ENCODE measurements around the gene UNC93A.
A peak's percentile ranks its signal among the peaks of the same experiment; 100 is the strongest.
"Not testable (repeated sequence)": the region's sequence is repeated elsewhere in the genome, so short reads cannot be mapped to it uniquely, and the experiment has no call there.

The UNC93A gene

GRCh38 chr6:167270499-167271311 lies 20.4 kb upstream of the UNC93A start:
- no peak for DNase-seq (ENCODE audit: low spot score)

DNA sequence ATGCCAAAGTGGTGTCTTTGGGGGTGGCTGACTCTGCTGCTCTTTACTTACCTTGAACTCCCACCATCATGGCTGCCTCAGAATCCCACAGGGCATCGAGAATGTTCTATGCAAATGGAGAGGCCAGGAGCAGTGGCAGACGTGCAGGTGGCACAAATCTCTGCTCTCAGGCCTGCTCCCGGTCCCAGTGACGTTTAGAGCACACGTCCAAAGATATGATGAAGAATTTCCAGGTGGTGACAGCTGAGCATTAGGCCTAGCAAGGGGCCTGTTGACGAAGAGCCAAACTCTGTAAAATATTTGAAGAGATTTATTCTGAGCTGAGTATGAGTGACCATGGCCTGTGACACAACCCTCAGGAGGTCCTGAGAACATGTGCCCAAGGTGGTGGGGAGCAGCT lies 19.0 kb upstream of the UNC93A start:
- DNase-seq (ENCODE audit: low spot score): no peak

DNA sequence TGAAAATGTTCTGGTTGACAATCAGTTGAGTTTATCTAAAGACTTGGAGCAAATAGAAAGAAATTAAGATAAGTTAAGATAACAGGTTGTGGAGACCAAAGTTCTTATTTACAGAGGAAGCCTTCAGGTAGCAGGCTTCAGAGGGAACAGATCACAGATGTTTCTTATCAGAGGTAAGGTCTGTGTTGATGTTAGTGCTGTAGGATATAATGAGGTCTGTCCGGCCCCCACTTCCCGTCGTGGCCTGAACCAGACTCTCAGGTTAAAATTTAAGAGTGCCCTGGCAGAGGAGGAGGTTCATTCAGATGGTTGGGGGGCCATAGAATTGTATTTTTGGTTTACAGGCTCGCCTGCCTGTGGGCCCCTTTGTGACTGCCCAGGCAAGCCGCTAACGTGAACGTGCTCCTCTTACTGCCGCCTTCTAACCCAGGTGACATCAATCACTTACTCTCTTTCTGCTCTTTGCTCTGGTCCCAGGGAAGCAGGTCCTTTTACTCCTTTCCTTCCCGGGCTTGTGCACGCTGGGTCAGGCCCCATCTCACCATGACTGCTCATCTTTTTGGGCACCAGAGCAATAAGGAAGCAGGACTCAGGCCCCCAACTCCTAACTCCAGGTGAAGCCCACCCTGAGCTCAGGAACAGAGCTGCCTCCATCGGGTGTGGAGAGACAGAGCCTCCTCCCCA lies 18.3 kb upstream of the UNC93A start:
- no peak for DNase-seq (ENCODE audit: low spot score)

GRCh38 chr6:167274270-167274669 lies 16.8 kb upstream of the UNC93A start:
- no peak for DNase-seq (ENCODE audit: low spot score)

DNA sequence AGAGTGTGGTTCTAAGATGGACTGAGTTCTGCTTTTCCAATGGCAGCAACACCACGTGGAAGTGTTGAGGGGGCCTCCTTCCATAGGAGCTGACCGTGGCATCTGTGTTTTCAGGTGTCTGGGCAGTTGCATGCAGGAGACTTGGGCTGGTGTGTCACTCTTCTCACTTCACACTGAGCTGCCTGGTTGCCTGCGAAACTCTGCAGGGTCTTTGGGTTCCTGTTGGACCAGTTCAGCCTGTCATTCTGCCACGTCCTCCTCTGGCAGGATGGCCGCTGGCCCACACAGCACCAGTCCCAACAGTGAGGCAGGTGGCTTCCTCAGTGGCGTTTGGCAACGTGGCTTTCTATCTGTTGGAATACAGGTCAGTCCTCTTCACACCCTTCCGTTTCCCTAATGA lies 16.1 kb upstream of the UNC93A start:
- DNase-seq (ENCODE audit: low spot score): no peak

GRCh38 chr6:167275436-167275835 lies 15.7 kb upstream of the UNC93A start:
- DNase-seq (ENCODE audit: low spot score): no peak

- no peak for DNase-seq (ENCODE audit: low spot score)
Observed at GRCh38 chr6:167276772-167277533, 14.2 kb upstream of the UNC93A start.

DNA sequence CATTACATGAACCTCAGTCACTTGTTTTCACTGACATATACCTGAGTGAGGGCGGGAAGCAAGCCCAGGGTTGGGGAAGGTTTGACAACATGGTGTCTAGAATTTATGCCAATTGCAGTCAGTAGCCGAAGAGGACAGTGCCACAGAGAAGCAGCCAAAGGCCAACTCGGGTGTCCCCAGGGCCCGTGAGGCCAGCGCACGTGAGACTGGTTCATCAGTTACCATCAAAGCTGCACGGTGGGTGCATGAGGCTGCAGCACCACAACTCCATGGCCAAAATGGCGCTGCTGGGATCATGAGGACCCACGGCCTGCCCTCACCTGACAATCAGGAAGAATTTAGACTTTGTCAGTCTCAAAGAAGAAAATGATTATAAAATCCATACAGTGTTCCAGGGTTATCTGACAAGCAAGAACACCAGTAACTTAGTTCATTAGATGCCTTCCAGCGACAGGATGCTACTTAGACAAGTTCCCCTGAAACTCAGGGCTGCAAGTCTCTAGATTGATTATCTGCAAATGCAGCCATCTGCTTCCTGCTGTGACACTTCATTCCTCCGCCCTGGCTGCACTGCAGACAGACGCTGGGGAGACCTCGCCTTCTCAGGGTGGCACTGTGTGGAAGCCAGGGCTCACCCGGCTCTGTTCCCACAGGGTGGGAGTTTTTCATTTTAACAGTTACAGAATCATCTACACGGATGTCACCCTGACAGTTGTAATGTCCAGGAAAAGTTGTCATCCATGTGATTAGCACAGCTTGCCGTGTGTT lies 12.8 kb upstream of the UNC93A start:
- DNase-seq (ENCODE audit: low spot score): not testable (repeated sequence)

DNA sequence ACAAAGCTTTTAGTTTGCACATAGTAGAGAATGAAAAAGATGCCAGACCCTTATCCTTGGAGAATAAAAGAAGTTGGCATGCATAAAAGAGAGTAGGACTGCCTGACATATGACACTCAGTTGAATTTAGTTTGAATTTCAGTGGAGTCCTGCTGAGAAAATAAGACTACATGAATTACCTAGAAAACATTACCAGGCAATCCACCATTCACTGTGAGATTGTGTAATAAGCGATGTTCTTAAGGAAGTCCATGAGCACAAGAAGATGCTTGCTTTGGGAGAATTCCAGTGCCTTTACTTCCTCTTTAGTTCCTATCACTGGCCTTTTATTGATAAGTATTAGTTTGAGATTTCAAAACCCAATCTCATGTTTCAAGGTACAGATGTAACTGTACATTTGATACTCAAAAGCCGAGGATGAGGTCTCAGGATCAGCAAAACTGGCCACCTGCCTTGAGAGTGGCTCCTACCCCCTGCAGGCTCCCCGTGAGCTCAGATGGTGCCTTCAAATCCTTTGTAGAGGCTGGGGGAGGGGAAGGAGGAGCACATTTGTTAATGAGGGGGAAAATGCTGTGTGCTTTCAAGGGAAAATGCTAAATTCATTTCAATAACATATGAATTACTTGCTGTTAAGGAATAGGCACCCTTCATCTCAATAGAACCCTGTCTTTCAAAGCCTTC lies 11.2 kb upstream of the UNC93A start:
- no peak for DNase-seq (ENCODE audit: low spot score)

DNA sequence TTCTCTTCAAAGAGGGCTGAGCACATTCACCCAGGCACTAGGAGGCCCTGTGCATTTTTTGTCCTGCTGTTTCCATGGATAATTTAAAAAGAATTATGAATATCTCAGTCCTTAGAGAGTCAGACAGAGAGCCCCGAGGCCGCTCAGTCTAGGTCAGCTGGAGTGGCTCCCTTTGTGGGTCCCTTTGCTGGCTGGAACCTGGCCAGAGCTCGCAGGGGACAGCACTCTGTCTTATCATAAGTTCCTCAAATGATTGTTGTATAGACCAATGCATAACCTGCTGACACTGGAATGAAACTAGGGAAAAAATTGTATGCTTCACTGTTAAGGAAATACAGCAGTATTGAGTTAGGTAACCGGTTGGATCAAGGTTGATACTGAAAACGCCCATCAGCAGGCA lies 10.6 kb upstream of the UNC93A start:
- not testable (repeated sequence) for DNase-seq (ENCODE audit: low spot score)

GRCh38 chr6:167282165-167282564 lies 8.9 kb upstream of the UNC93A start:
- no peak for DNase-seq (ENCODE audit: low spot score)

GRCh38 chr6:167284565-167284964 lies 6.5 kb upstream of the UNC93A start:
- DNase-seq (ENCODE audit: low spot score): not testable (repeated sequence)

DNA sequence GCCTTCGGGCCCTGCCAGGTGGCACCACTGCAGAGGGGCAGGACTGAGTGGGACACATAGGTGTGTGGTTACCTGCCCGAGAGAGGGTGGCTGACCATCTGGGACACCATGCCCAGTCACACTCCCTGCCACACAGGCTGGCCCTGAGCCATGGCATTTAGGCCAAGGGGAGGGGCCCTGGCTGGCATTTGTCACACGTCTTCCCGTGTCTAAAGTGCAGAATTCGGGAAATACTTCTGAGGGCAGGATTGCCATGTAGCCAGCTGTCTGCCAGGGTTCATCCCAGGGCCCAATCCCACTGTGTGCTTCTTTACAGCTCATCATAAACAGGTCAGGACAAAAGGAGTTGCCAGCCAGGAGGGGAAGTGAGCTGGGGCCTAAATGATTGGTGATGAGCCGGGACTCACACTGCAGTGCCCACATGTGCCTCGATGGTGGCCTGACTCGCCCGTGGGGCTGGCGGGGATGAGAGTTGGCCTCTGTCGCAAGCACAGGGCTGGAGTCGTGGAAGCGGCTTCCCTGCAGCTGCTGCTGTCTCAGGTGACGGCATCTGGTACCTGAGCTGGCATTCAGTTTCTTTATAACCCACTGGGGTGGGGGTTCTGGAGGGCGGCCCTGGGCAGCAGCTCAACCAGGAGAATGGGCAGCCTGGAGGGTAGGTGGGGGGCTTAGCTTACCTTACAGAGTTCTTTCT lies 5.9 kb upstream of the UNC93A start:
- no peak for DNase-seq (ENCODE audit: low spot score)

GRCh38 chr6:167287513-167288048 lies 3.5 kb upstream of the UNC93A start:
- no peak for DNase-seq (ENCODE audit: low spot score)

DNA sequence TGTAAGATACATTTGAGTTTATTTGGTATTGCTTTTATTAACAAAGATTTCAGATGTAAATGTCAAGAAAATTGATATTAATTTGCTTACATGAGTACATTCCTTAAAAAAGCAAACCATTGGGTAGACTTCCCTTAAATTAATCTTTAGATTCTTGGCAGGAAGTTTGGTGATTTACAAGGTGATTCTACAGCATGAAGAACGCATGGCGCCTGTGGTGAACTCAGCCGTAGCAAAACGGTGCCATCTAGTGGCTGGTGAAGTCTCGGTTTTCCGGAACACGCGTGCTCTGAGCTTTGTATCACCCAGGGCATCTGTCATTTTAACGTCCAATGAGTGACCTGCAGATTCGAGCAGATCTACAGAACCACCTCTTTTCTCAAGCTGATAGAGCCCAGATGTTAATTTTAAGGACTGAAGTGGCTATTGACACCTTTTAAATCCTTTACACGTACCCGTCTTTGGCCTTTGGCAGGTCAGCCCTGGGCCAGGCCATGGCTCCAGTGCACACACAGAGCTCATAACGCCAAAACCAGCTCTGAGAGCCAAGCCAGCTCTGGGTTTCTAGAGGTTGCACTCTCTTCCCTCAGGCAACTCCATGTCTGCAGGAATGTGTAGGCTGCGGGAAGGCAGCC lies 2.4 kb upstream of the UNC93A start:
- DNase-seq (ENCODE audit: low spot score): peak; percentile 38

GRCh38 chr6:167289291-167289690 lies 1.8 kb upstream of the UNC93A start:
- DNase-seq (ENCODE audit: low spot score): not testable (repeated sequence)

- DNase-seq (ENCODE audit: low spot score): no peak
Observed at GRCh38 chr6:167291623-167292300, 647 bp downstream of the UNC93A start.

- DNase-seq (ENCODE audit: low spot score): no peak
Observed at GRCh38 chr6:167292301-167293087, 1.4 kb downstream of the UNC93A start.

All from activated CD4-positive, alpha-beta T cell treated with anti-CD3 and anti-CD28 coated beads, Interleukin-2, Interleukin-4, amounts not matched to agents 100 ng/mL and 50 ng/mL, durations not matched to agents 16 hours and 8 hours (primary cell).